Right cardiac atrium (tissue), 5 donors: ENCODE measurements around the gene ABCF2. TPM values are rescaled to one million over a fixed set of nuclear protein-coding genes. Genes with fewer than 3 reads are reported as not detected.
A peak's percentile ranks its signal among the peaks of the same experiment; 100 is the strongest.

Experiments
- ATAC-seq, 2 donors: fragments of 200-7000 bp; cut with Tn5 transposase; one replicate each; pipeline versions ENCODE4 v1.8.0 to v1.9.1; 2020; ENCODE audit warnings: moderate library complexity in 2 of 2, mild to moderate bottlenecking in 1 of 2
- DNase-seq, 3 donors: peaks; one replicate each; pipeline ENCODE4 v3.0.0-alpha.2; 2020
- H3K27ac ChIP-seq: one replicate; pipeline ENCODE4 v1.5.1; 2013; ENCODE audit warnings: mild to moderate bottlenecking, low read length, control low read depth, moderate library complexity
- H3K27me3 ChIP-seq: one replicate; pipeline ENCODE4 v1.6.1; 2013; ENCODE audit not compliant: control insufficient read depth, insufficient read depth
- H3K4me1 ChIP-seq: one replicate; pipeline ENCODE4 v1.6.1; 2013; ENCODE audit warnings: low read length; ENCODE audit not compliant: control insufficient read depth, insufficient read depth
- H3K4me3 ChIP-seq: one replicate; pipeline ENCODE4 v1.5.1; 2013; ENCODE audit warnings: low read length, control low read depth
- H3K9me3 ChIP-seq: one replicate; pipeline ENCODE4 v1.6.1; 2013; ENCODE audit warnings: low read length; ENCODE audit not compliant: control insufficient read depth
- WGBS: extraction: QIAGEN DNeasy Blood & Tissue Kit; methylation state at CpG from one replicate; pipeline ENCODE4 v1.1.7; 2013; 5-methylcytosine and 5-hydroxymethylcytosine counted together
- intact Hi-C, 4 donors: fragments of 100-400 bp; cut with DNase I; formaldehyde crosslinking; loops; one replicate each; pipeline versions ENCODE4 v1.11.0 to v1.14.0; 2022 to 2023
- polyA plus RNA-seq: library from polyadenylated mRNA; stranded (reverse); fragments of 200-250 nt; gene quantifications from one replicate; pipeline ENCODE4 v1.2.3, GENCODE V29; 2013
- total RNA-seq, 4 donors: library from RNA; stranded (reverse); fragmentation: NEBNext Ultra II Directional; extraction: Animal tissue kit (Norgen Biotek cat#: 25700); gene quantifications; one replicate each; pipeline ENCODE4 v1.2.1, GENCODE V29; 2021
- donor health status: healthy with polysubstance abuse.
- donor health status: DM: no; HTN: yes; CAD: no.
- donor health status: DM: no; HTN: no; CAD: no.
- donor health status: DM: no; HTN: yes; CAD: no; lungs with severe emphysema.
- donor health status: DM: yes; HTN: yes; CAD: no.

The ABCF2 gene
- total and polyA plus RNA-seq, 5 donors = 17.8 to 34.5 (median 25.6) TPM

DNA sequence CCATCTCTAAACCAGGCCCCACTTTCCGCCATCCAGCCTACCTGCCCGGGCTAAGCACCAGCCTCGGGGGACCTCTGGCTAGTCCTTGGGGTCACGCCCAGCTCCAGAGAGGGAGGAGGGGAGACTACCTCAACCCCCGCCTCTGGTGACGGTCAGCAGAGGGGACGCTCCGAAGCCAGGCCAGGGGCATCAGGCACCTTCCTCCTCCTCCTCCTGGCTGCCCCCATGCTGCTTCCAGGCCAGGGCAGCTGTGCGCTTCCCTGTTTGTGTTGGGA lies 25.5 kb upstream of the ABCF2 start:
- Histone ChIP-seq H3K27me3 (no peaks in the 10 kb centered on the region), H3K27ac (peak overlapping the region; percentile 98), H3K4me1 (peaks cover 12% of the 10 kb centered on the region), H3K9me3 (no peaks in the 10 kb centered on the region), H3K4me3 (peak overlapping the region; percentile 74)
- DNase-seq (no peak), ATAC-seq (no peak)
- intact Hi-C loops = no loop called here
- 15% methylated on average over 9 of the region's 9 CpGs for WGBS

DNA sequence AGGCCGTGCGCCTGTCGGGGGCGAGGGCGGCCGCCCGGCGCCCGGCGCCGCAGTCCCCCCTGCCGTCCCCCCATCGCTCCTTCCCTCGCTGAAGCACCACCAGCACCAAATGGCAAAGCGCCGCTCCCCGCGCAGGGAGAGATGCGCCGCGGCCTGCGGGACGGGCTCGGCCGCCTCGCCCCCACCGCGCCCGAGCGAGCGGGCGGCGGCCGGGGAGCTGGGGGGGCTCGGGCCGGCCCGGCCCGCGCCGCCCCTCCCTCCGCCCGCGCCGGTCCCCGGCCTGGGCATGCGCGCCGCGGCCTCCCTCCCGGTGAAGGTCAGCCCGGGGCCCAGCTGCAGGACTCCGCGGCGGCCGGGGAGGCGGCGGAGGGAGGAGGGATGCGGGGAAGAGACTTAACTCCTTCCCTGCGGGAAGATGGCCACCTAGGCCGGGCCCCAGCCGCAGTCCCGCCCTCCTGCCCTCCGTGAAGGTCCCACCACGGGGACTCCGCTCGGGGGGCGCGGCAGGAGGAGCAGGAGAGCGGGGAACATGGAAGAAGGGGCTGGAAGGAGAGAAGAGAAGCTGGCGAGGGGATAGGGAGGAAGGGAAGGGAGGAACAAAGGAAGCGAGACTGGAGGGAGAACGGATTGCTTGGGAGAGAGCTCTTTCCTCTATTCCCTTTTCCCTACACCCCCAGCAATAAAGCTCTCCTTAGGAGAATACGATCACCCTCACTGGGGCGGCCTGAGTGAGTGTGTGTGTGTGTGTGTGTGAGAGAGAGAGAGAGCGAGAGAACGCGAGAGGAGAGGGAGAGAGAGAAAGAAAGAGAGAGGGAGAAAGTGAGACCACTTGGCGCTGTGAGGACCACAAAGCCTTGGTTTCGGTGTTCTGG lies 24.9 kb upstream of the ABCF2 start:
- 1% methylated on average over 79 of the region's 79 CpGs for WGBS
- intact Hi-C loops = no loop called here
- no peaks in the 10 kb centered on the region for H3K27me3 ChIP-seq
- H3K27ac ChIP-seq = peak overlapping the region; percentile 98
- peak; percentile 77 to 94 (median 91) for DNase-seq
- H3K9me3 ChIP-seq = no peaks in the 10 kb centered on the region
- H3K4me3 ChIP-seq = peak overlapping the region; percentile 74
- H3K4me1 ChIP-seq = peaks cover 12% of the 10 kb centered on the region
- ATAC-seq = peak; percentile 57 to 62

DNA sequence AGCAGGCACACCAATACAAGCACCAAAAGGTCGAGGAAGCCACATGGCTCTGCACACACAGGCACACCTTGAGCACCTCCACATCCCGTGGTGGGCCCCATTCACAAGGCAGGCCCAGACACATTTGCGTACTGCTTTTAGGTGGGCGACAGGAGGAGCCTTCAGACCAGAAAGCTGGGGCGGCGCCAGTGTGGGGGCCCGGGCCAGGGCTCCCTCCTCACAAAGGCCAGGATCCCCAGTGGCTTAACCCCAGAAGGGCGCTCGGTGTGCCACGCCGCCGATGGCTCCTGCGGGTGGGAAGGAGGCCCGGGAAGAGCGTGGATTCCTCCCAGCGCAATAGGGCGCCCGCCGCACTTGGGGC lies 24.3 kb upstream of the ABCF2 start:
- DNase-seq (peak; percentile 60 to 87 (median 84)), ATAC-seq (no peak)
- 4% methylated on average over 19 of the region's 19 CpGs for WGBS
- intact Hi-C loops = no loop called here
- H3K9me3 ChIP-seq = no peaks in the 10 kb centered on the region
- peak overlapping the region; percentile 88 for H3K27ac ChIP-seq
- peak overlapping the region; percentile 74 for H3K4me3 ChIP-seq
- H3K4me1 ChIP-seq = peaks cover 15% of the 10 kb centered on the region
- no peaks in the 10 kb centered on the region for H3K27me3 ChIP-seq

DNA sequence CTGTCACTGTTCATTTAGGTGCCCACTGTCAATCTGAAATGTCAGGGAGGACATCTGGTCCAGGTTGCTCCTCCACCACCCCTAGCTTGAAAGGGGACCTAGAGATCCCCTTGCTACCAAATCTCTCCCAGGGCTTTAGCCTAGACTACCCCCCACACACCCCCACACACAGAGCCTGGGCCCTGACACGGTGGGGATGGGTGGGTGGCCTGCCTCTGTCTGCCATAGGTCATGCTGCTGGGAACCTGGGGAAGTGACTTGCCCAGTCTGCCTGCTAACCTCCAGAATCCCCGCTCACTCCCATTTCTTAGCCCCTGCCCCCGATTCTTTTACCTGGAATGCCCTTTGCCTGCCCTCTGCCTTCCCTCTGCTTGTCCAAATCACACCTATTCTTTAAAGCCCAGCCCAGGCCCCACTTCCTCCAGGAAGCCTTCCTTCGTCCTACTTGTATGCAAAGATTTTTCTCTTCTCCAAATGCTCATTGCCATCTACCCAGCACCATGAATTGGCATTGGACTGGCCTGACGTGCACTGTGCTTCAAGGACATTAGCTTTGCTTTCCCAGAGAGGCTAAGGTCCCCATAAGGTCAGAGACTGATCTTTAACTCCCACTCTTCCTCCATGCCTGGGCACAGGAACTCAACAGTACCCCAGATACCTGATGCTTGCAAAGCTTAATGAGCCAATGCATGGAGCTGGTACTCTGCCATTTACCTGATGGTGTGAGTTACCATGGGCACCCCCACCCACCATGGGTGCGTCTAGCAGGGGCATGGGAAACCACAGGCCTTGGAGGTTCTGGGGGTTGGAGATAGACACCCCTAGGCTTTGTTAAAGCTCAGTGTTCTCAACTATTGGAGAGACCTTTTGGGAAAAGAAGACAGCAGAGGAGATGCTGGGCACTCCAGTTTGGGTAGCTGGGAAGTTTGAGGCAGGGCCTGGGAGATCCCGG lies 23.5 kb upstream of the ABCF2 start:
- ATAC-seq (no peak), DNase-seq (no peak)
- H3K27ac ChIP-seq = peak overlapping the region; percentile 88
- no peak overlapping the region for H3K4me3 ChIP-seq
- peaks cover 18% of the 10 kb centered on the region for H3K4me1 ChIP-seq
- no peaks in the 10 kb centered on the region for H3K27me3 ChIP-seq
- 53% methylated on average over 7 of the region's 7 CpGs for WGBS
- intact Hi-C loops = no loop called here
- H3K9me3 ChIP-seq = no peaks in the 10 kb centered on the region

DNA sequence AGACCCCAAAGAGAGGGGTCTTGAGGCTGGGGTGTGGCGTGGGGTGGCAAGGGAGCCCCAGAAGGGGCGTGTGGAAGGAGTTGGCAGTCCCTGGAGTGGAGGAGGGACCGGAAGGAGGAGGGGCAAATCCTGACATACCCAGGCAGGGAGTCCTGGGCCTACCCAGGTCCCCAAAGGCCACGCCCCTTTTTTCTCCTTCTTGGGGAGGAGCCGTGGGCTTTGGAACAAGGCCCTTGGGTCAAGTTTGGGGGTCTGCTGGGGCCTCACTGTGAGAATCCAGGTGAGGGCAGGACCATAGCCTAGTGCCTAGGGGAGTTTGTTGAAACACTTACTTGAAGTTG lies 22.7 kb upstream of the ABCF2 start:
- Histone ChIP-seq H3K27me3 (no peaks in the 10 kb centered on the region), H3K9me3 (no peaks in the 10 kb centered on the region), H3K4me1 (peaks cover 18% of the 10 kb centered on the region), H3K27ac (peak overlapping the region; percentile 88), H3K4me3 (peak overlapping the region; percentile 60)
- 11% methylated on average over 5 of the region's 5 CpGs for WGBS
- ATAC-seq = peak; percentile 35 to 55
- DNase-seq = peak; percentile 80 to 89 (median 86)
- intact Hi-C loops = loop anchor here in 2 of 4 donors (5.0 kb wide), 1 partner anchor 53 kb away; no protein-coding TSS in a partner anchor

DNA sequence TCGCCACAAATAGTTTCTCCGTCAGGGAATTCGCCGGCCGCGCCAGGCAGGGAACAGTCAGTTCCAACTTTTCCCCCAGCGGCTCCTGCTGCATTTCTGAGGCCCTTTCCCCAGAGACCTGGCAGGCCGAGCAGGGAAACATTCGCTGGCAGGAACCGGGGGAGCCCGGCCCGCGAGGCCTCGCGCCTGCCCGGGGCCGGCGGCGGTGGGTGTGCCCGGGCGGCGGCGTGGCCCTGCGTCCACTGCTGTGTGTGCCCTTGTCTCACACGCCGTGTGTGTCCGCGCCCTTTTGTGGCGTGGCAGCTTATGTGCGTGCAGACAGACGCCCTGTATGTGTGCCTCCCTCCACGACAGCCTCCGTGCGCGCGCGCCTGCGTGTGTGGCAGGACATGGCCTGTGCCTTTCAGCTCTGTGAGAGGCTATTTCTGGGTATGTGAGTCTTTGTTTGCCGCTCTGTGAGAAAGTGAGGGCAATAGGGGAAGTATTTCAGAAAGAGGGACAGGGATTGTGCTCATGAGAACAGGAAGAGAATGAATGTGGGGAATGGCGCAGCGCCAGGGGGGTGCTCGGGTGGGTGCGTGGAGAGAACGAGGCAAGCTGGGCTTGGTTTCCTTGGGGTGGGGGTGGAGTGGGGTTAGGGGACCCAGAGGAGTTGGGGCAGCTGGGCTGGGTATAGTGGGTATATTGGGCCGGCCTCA lies 22.2 kb upstream of the ABCF2 start:
- 2% methylated on average over 45 of the region's 45 CpGs for WGBS
- Histone ChIP-seq H3K4me1 (peaks cover 18% of the 10 kb centered on the region), H3K9me3 (no peaks in the 10 kb centered on the region), H3K27me3 (no peaks in the 10 kb centered on the region), H3K4me3 (peak overlapping the region; percentile 60), H3K27ac (peak overlapping the region; percentile 88)
- intact Hi-C loops = loop anchor here in 2 of 4 donors (5.0 kb wide), 1 partner anchor 53 kb away; no protein-coding TSS in a partner anchor
- DNase-seq (peak; percentile 82 to 92 (median 91)), ATAC-seq (peak; percentile 28 to 40)

DNA sequence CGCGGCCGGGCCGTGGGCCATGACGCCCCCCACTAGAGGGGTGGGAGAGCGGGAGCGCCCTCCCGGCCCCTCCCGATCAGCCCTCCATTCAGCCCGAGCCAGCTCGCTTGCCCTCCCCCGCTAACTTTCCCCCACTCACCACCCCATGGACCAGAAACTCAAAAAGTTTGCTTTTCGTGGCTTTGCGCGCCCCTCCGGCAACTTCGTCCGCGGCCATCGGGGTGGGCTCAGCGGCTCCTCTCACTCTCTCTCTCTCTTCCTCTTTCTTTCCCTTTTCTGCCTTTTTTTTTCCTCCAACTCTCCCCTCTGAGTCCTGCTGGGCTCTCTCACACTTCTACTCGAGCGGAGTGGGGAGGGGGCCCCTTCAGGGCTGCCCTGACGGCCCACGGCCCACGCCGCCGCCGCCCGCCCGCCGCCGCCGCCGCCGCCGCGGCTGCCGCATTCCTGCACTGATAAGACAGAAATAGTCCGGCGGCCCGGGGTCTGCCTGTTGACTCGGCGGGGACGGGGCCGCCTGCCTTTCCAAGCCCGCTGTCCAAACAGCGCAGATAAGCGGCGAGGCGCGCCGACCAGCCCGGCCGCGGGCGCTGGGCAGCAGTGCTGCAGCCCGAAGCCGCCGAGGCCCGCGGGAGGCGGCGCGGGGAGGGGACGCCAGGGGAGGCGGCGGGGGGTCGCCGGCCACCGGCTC lies 21.5 kb upstream of the ABCF2 start, which contains the start of gene SMARCD3:
TSS of gene SMARCD3 (minus strand) at position 349 of the 688 bp plus-strand sequence. CDS start at position 217, 132 bp downstream.
- DNase-seq (peak; percentile 80 to 94 (median 94)), ATAC-seq (peak; percentile 34 to 40)
- H3K9me3 ChIP-seq = no peaks in the 10 kb centered on the region
- intact Hi-C loops = loop anchor here in 2 of 4 donors (5.0 kb wide), 1 partner anchor 54 kb away; no protein-coding TSS in a partner anchor
- peaks cover 16% of the 10 kb centered on the region for H3K4me1 ChIP-seq
- no peaks in the 10 kb centered on the region for H3K27me3 ChIP-seq
- peak within 1 kb of the TSS; percentile 88 for H3K27ac ChIP-seq
- under 1% methylated on average over 71 of the region's 71 CpGs for WGBS
- peak within 1 kb of the TSS; percentile 60 for H3K4me3 ChIP-seq

DNA sequence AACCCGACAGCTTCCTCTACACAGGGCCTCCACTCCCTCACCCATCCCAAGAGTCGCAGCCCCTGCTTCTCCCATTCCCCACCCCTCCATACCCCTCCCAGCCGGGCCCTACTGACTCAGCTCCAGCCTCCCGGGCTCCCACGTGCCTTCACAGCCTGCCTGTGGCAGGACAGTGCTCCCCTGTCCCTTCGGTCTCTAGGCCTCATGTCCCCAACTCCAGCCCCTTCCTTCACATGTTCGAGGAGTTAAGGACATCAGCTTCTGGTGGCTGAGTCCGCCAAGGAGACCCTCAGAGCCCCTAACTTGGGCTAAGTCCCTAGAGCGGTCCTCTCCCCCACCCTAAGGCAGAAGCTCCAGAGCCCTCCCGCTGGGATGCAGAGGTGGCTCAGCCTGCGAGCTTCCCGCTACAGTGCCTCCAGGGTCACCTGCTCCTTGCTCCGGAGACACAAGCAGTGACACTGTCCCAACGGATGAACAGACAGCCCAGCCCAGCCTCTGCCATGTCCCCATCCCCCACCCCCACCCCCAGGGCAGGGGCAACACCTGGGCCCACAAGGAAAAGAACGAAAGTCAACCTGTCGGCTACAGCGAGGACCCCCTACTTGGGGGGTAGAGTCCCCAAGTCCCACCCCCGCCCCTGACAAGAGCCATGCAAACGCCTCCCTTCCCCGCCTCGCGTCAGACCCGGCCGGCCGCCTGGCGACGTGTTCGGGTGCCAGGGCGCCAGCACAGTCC lies 20.8 kb upstream of the ABCF2 start:
- peaks cover 16% of the 10 kb centered on the region for H3K4me1 ChIP-seq
- 5% methylated on average over 29 of the region's 29 CpGs for WGBS
- H3K27me3 ChIP-seq = no peaks in the 10 kb centered on the region
- intact Hi-C loops = loop anchor here in 2 of 4 donors (5.0 kb wide), 1 partner anchor 55 kb away; no protein-coding TSS in a partner anchor
- H3K27ac ChIP-seq = peak overlapping the region; percentile 84
- no peaks in the 10 kb centered on the region for H3K9me3 ChIP-seq
- H3K4me3 ChIP-seq = peak overlapping the region; percentile 60
- ATAC-seq (peak; percentile 2 to 5), DNase-seq (peak in 2 of 3 donors; percentile 65 to 67)

DNA sequence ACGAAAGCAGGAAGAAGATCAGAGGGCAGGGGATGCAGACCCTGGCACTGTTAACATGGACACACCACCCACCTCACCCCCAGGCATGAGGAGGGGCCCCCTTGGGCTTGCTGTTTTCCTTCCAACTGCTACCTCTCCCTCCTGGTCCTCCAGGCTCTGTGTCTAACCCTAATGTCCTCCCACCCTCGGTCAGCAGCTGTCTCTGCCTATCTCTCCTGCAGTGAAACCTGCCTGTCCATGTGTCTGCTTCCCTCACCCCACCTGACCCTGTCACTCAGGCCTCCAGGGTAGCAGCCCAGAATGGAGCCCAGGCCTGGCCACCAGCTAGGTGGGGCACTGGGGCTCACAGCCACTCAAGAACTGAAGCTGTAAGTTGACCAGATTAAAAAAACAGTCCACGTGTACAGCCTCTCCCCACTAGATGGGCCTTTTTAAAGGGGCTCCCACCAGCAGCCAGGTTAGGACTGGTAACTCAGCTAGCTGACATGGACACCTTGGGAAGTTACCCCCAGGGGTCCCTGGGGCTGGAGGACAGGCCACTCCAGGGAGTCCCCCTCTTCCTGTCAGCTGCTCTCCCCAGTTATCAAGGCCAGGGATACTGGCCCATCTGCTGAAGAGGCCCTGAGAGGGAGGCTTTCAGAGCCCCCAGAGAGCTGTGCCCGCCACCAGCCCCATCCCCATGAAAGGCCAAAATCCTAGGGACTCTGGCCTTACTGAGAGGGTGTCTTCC lies 20.0 kb upstream of the ABCF2 start:
- intact Hi-C loops = loop anchor here in 2 of 4 donors (5.0 kb wide), 1 partner anchor 55 kb away; no protein-coding TSS in a partner anchor
- no peaks in the 10 kb centered on the region for H3K27me3 ChIP-seq
- 30% methylated on average over 4 of the region's 4 CpGs for WGBS
- peak overlapping the region; percentile 84 for H3K27ac ChIP-seq
- peaks cover 13% of the 10 kb centered on the region for H3K4me1 ChIP-seq
- no peaks in the 10 kb centered on the region for H3K9me3 ChIP-seq
- ATAC-seq (no peak), DNase-seq (peak in 2 of 3 donors; percentile 67 to 75)
- peak overlapping the region; percentile 60 for H3K4me3 ChIP-seq
